Left lobe of liver (tissue), 2 donors: Measurements from ENCODE around the gene KLHL3. TPM values are rescaled to one million over a fixed set of nuclear protein-coding genes. Genes with fewer than 3 reads are reported as not detected.
"Not testable (repeated sequence)": the region's sequence is repeated elsewhere in the genome, so short reads cannot be mapped to it uniquely, and the experiment has no call there.

Source experiments
- ATAC-seq: fragments of 200-7000 bp; cut with Tn5 transposase; one replicate; pipeline ENCODE4 v1.9.1; 2020; ENCODE audit warnings: mild to moderate bottlenecking, moderate library complexity
- DNase-seq: peaks from one replicate; pipeline ENCODE4 v3.0.0-alpha.2; 2020; ENCODE audit warnings: low spot score
- total RNA-seq: library from RNA; stranded (reverse); gene quantifications from one replicate; pipeline ENCODE4 v1.2.1, GENCODE V29; 2021
- donor health status: DM: no; HTN: no; CAD: no; lungs with moderate emphysema.
- donor health status: DM: no; HTN: yes; CAD: no.

The KLHL3 gene
- total RNA-seq, 1 donor from 2014 or later, result 10.6 TPM

GRCh38 chr5:137669811-137670210 is 66.1 kb downstream of the KLHL3 start:
- no peak for ATAC-seq
- DNase-seq, result no peak

- DNase-seq (no peak), ATAC-seq (peak; percentile 69)
Observed at GRCh38 chr5:137668637-137669036, 67.3 kb downstream of the KLHL3 start.

GRCh38 chr5:137667341-137667740 is 68.5 kb downstream of the KLHL3 start:
- no peak for ATAC-seq
- DNase-seq, result no peak

- no peak for DNase-seq
Observed at GRCh38 chr5:137666901-137667300, 69.0 kb downstream of the KLHL3 start.

GRCh38 chr5:137666461-137666850 is 69.4 kb downstream of the KLHL3 start:
- peak; percentile 69 for ATAC-seq
- no peak for DNase-seq

More at GRCh38 chr5:137666901-137667300, 69.0 kb downstream of the KLHL3 start:
- ATAC-seq, result no peak

GRCh38 chr5:137665678-137666460 is 70.0 kb downstream of the KLHL3 start:
- DNase-seq (no peak), ATAC-seq (peak; percentile 64)

- DNase-seq, result peak; percentile 77
- peak; percentile 100 for ATAC-seq
Observed at GRCh38 chr5:137660349-137660817, 75.5 kb downstream of the KLHL3 start.

GRCh38 chr5:137659209-137659608 is 76.7 kb downstream of the KLHL3 start:
- ATAC-seq (no peak), DNase-seq (no peak)

- ATAC-seq, result no peak
Observed at GRCh38 chr5:137658324-137658723, 77.6 kb downstream of the KLHL3 start.

GRCh38 chr5:137657073-137657472 is 78.8 kb downstream of the KLHL3 start:
- ATAC-seq (no peak), DNase-seq (no peak)

More at GRCh38 chr5:137658324-137658723, 77.6 kb downstream of the KLHL3 start:
- DNase-seq, result no peak

GRCh38 chr5:137656558-137656957 is 79.3 kb downstream of the KLHL3 start:
- ATAC-seq (no peak), DNase-seq (no peak)

GRCh38 chr5:137651022-137651421 is 84.9 kb downstream of the KLHL3 start:
- ATAC-seq, result no peak
- no peak for DNase-seq

- no peak for DNase-seq
- no peak for ATAC-seq
Observed at GRCh38 chr5:137649228-137649935, 86.5 kb downstream of the KLHL3 start.

- DNase-seq (no peak), ATAC-seq (no peak)
Observed at GRCh38 chr5:137648361-137648760, 87.5 kb downstream of the KLHL3 start.

- ATAC-seq, result no peak
Observed at GRCh38 chr5:137647401-137647800, 88.5 kb downstream of the KLHL3 start.

GRCh38 chr5:137646761-137647160 is 89.1 kb downstream of the KLHL3 start:
- ATAC-seq, result no peak
- DNase-seq, result no peak

More at GRCh38 chr5:137647401-137647800, 88.5 kb downstream of the KLHL3 start:
- DNase-seq, result no peak

GRCh38 chr5:137643081-137643480 is 92.8 kb downstream of the KLHL3 start:
- not testable (repeated sequence) for DNase-seq, ATAC-seq

GRCh38 chr5:137642091-137642490 is 93.8 kb downstream of the KLHL3 start:
- no peak for ATAC-seq
- no peak for DNase-seq

GRCh38 chr5:137641148-137641547 is 94.7 kb downstream of the KLHL3 start:
- DNase-seq, result no peak
- ATAC-seq, result no peak

- DNase-seq (no peak), ATAC-seq (no peak)
Observed at GRCh38 chr5:137639645-137640044, 96.2 kb downstream of the KLHL3 start.

GRCh38 chr5:137638841-137639240 is 97.0 kb downstream of the KLHL3 start:
- no peak for ATAC-seq
- no peak for DNase-seq
